ENCODE results near the gene ARHGEF19.
A peak's percentile ranks its signal among the peaks of the same experiment; 100 is the strongest.
"Not testable (repeated sequence)": the region's sequence is repeated elsewhere in the genome, so short reads cannot be mapped to it uniquely, and the experiment has no call there.

Gene ARHGEF19

GRCh38 chr1:16215240-16215639 is 2.8 kb upstream of the ARHGEF19 start:
- H3K27me3 ChIP-seq (ENCODE audit: control insufficient read depth, insufficient read depth, low read length); H3K9me3 ChIP-seq (ENCODE audit: control insufficient read depth, low read length); H3K9ac ChIP-seq (ENCODE audit: low read length); H3K4me3 ChIP-seq (ENCODE audit: low read length); H3K36me3 ChIP-seq (ENCODE audit: control insufficient read depth, insufficient read depth, low read length): not testable (repeated sequence)
- peaks cover 46% of the 10 kb centered on the region for H3K4me1 ChIP-seq (ENCODE audit: control insufficient read depth, insufficient read depth, low read length)

GRCh38 chr1:16213544-16213943 is 1.1 kb upstream of the ARHGEF19 start:
- H3K9me3 ChIP-seq (ENCODE audit: control insufficient read depth, low read length); H3K4me3 ChIP-seq (ENCODE audit: low read length); H3K27me3 ChIP-seq (ENCODE audit: control insufficient read depth, insufficient read depth, low read length); H3K36me3 ChIP-seq (ENCODE audit: control insufficient read depth, insufficient read depth, low read length); H3K9ac ChIP-seq (ENCODE audit: low read length): not testable (repeated sequence)
- H3K4me1 ChIP-seq (ENCODE audit: control insufficient read depth, insufficient read depth, low read length): peaks cover 47% of the 10 kb centered on the region

- Histone ChIP-seq H3K9me3 (ENCODE audit: control insufficient read depth, low read length) (no peaks in the 10 kb centered on the region), H3K27me3 (ENCODE audit: control insufficient read depth, insufficient read depth, low read length) (no peaks in the 10 kb centered on the region), H3K9ac (ENCODE audit: low read length) (no peak overlapping the region), H3K36me3 (ENCODE audit: control insufficient read depth, insufficient read depth, low read length) (no peaks in the 10 kb centered on the region), H3K4me1 (ENCODE audit: control insufficient read depth, insufficient read depth, low read length) (peaks cover 41% of the 10 kb centered on the region), H3K4me3 (ENCODE audit: low read length) (no peak overlapping the region)
Measured at GRCh38 chr1:16213013-16213412, 561 bp upstream of the ARHGEF19 start.

GRCh38 chr1:16211824-16212223 is 628 bp downstream of the ARHGEF19 start:
- Histone ChIP-seq H3K9me3 (ENCODE audit: control insufficient read depth, low read length) (no peaks in the 10 kb centered on the region), H3K4me3 (ENCODE audit: low read length) (no peak overlapping the region)

GRCh38 chr1:16210581-16210980 is 1.9 kb downstream of the ARHGEF19 start:
- H3K4me1 ChIP-seq (ENCODE audit: control insufficient read depth, insufficient read depth, low read length): peaks cover 38% of the 10 kb centered on the region
- no peak overlapping the region for H3K4me3 ChIP-seq (ENCODE audit: low read length)
- H3K27me3 ChIP-seq (ENCODE audit: control insufficient read depth, insufficient read depth, low read length): no peaks in the 10 kb centered on the region
- H3K36me3 ChIP-seq (ENCODE audit: control insufficient read depth, insufficient read depth, low read length): no peaks in the 10 kb centered on the region
- H3K9ac ChIP-seq (ENCODE audit: low read length): no peak overlapping the region
- no peaks in the 10 kb centered on the region for H3K9me3 ChIP-seq (ENCODE audit: control insufficient read depth, low read length)

More at GRCh38 chr1:16211824-16212223, 628 bp downstream of the ARHGEF19 start:
- peaks cover 37% of the 10 kb centered on the region for H3K4me1 ChIP-seq (ENCODE audit: control insufficient read depth, insufficient read depth, low read length)
- peak overlapping the region; percentile 30 for H3K9ac ChIP-seq (ENCODE audit: low read length)
- H3K27me3 ChIP-seq (ENCODE audit: control insufficient read depth, insufficient read depth, low read length): no peaks in the 10 kb centered on the region
- no peaks in the 10 kb centered on the region for H3K36me3 ChIP-seq (ENCODE audit: control insufficient read depth, insufficient read depth, low read length)

- Histone ChIP-seq H3K9ac (ENCODE audit: low read length) (no peak overlapping the region), H3K27me3 (ENCODE audit: control insufficient read depth, insufficient read depth, low read length) (no peaks in the 10 kb centered on the region), H3K4me1 (ENCODE audit: control insufficient read depth, insufficient read depth, low read length) (peaks cover 39% of the 10 kb centered on the region), H3K4me3 (ENCODE audit: low read length) (no peak overlapping the region), H3K9me3 (ENCODE audit: control insufficient read depth, low read length) (no peaks in the 10 kb centered on the region), H3K36me3 (ENCODE audit: control insufficient read depth, insufficient read depth, low read length) (no peaks in the 10 kb centered on the region)
Measured at GRCh38 chr1:16209847-16210407, 2.5 kb downstream of the ARHGEF19 start.

- Histone ChIP-seq H3K36me3 (ENCODE audit: control insufficient read depth, insufficient read depth, low read length) (no peaks in the 10 kb centered on the region), H3K27me3 (ENCODE audit: control insufficient read depth, insufficient read depth, low read length) (no peaks in the 10 kb centered on the region), H3K4me1 (ENCODE audit: control insufficient read depth, insufficient read depth, low read length) (peaks cover 39% of the 10 kb centered on the region), H3K9me3 (ENCODE audit: control insufficient read depth, low read length) (no peaks in the 10 kb centered on the region), H3K9ac (ENCODE audit: low read length) (no peak overlapping the region), H3K4me3 (ENCODE audit: low read length) (no peak overlapping the region)
Measured at GRCh38 chr1:16209132-16209846, 3.2 kb downstream of the ARHGEF19 start.

GRCh38 chr1:16208270-16208987 is 4.0 kb downstream of the ARHGEF19 start:
- Histone ChIP-seq H3K36me3 (ENCODE audit: control insufficient read depth, insufficient read depth, low read length) (no peaks in the 10 kb centered on the region), H3K4me3 (ENCODE audit: low read length) (no peak overlapping the region), H3K9me3 (ENCODE audit: control insufficient read depth, low read length) (no peaks in the 10 kb centered on the region), H3K4me1 (ENCODE audit: control insufficient read depth, insufficient read depth, low read length) (peaks cover 35% of the 10 kb centered on the region), H3K9ac (ENCODE audit: low read length) (no peak overlapping the region), H3K27me3 (ENCODE audit: control insufficient read depth, insufficient read depth, low read length) (no peaks in the 10 kb centered on the region)

- Histone ChIP-seq H3K9me3 (ENCODE audit: control insufficient read depth, low read length) (no peaks in the 10 kb centered on the region), H3K9ac (ENCODE audit: low read length) (peak overlapping the region; percentile 61), H3K4me3 (ENCODE audit: low read length) (no peak overlapping the region), H3K4me1 (ENCODE audit: control insufficient read depth, insufficient read depth, low read length) (peaks cover 30% of the 10 kb centered on the region), H3K36me3 (ENCODE audit: control insufficient read depth, insufficient read depth, low read length) (no peaks in the 10 kb centered on the region), H3K27me3 (ENCODE audit: control insufficient read depth, insufficient read depth, low read length) (no peaks in the 10 kb centered on the region)
Measured at GRCh38 chr1:16207318-16208269, 4.9 kb downstream of the ARHGEF19 start.

GRCh38 chr1:16206547-16207317 is 5.7 kb downstream of the ARHGEF19 start:
- peak overlapping the region; percentile 61 for H3K9ac ChIP-seq (ENCODE audit: low read length)
- H3K4me1 ChIP-seq (ENCODE audit: control insufficient read depth, insufficient read depth, low read length): peaks cover 25% of the 10 kb centered on the region
- no peaks in the 10 kb centered on the region for H3K36me3 ChIP-seq (ENCODE audit: control insufficient read depth, insufficient read depth, low read length)
- H3K27me3 ChIP-seq (ENCODE audit: control insufficient read depth, insufficient read depth, low read length): no peaks in the 10 kb centered on the region
- no peaks in the 10 kb centered on the region for H3K9me3 ChIP-seq (ENCODE audit: control insufficient read depth, low read length)
- H3K4me3 ChIP-seq (ENCODE audit: low read length): no peak overlapping the region

GRCh38 chr1:16205891-16206546 is 6.4 kb downstream of the ARHGEF19 start:
- Histone ChIP-seq H3K9ac (ENCODE audit: low read length) (peak overlapping the region; percentile 49), H3K36me3 (ENCODE audit: control insufficient read depth, insufficient read depth, low read length) (no peaks in the 10 kb centered on the region), H3K9me3 (ENCODE audit: control insufficient read depth, low read length) (no peaks in the 10 kb centered on the region), H3K4me1 (ENCODE audit: control insufficient read depth, insufficient read depth, low read length) (peaks cover 18% of the 10 kb centered on the region), H3K4me3 (ENCODE audit: low read length) (peak overlapping the region; percentile 42), H3K27me3 (ENCODE audit: control insufficient read depth, insufficient read depth, low read length) (no peaks in the 10 kb centered on the region)
